Retinal pigment epithelial cell (primary cell): Measurements from ENCODE around the gene UBASH3A.

Source experiments
- DNase-seq: peaks from one replicate; pipeline ENCODE4 v3.0.0-alpha.2; 2010; ENCODE audit warnings: low read depth
- H3K4me3 ChIP-seq: 2 replicates; pipeline ENCODE4 v1.5.1; 2011; ENCODE audit warnings: mild to moderate bottlenecking, low read length, control low read depth, moderate library complexity
- CTCF ChIP-seq: conservative IDR thresholded peaks from 2 replicates; pipeline ENCODE4 v1.5.1; 2011; ENCODE audit warnings: low read depth, low read length, control low read depth, inconsistent platforms

Gene UBASH3A

DNA sequence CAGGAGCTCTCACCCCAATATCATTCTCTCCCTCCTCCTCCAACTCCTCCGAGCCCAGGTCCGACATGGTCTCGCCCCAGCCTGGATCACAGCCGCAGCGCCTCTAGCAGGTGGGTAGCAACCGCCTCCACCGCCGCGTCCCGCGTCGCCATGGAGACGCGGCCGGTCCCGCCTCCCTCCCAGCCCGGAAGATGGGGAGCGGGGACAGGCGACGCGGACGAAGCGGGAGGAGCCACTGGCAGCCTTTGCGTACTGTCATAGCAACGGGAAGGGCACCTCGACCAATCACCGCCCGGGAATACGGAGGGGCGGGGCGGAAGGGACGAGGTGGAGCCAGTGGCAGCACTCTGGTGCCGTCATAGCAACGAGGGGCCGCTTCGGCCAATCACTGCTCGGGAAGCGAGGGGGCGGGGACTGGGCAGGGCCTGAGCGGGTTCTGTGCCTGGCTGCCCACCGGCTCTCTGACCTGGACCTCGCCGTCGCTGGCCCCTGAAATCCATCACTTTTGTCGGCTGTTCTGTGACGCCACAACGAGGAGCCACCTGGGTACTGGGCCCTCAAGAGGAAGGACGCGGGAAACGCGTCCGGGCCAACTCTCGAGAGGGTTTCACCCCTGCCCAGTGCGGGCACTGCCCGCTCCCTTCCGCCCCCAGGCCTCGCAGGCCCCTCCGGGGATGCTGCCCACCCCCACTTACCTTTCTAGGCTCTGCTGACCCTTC is 92.6 kb downstream of the UBASH3A start, which contains the start of gene RSPH1:
Gene RSPH1, minus strand, starts transcription at position 105 of the 719 bp plus-strand sequence. Its CDS starts 38 bp downstream, at position 67.
- peak; percentile 92 for DNase-seq
- no peak for TF ChIP-seq CTCF
- peak within 1 kb of the TSS; percentile 77 for H3K4me3 ChIP-seq

- DNase-seq = no peak
- peak overlapping the region; percentile 76 for H3K4me3 ChIP-seq
- TF ChIP-seq CTCF = no peak
Measured at GRCh38 chr21:42496839-42497202, 93.1 kb downstream of the UBASH3A start.
